Endothelial cell (in vitro differentiated cells): ENCODE results near the gene IL19. TPM values are rescaled to one million over a fixed set of nuclear protein-coding genes. Genes with fewer than 3 reads are reported as not detected.

Experiments
- DNase-seq: peaks from one replicate; pipeline ENCODE4 v3.0.0; 2021; ENCODE audit warnings: low spot score
- H3K27ac Mint-ChIP-seq: one replicate; pipeline ENCODE4 v1.8.0; 2021; ENCODE audit warnings: mixed read lengths, inconsistent platforms; ENCODE audit not compliant: unreplicated experiment
- H3K27me3 Mint-ChIP-seq: one replicate; pipeline ENCODE4 v1.8.0; 2021; ENCODE audit warnings: mild to moderate bottlenecking, moderate library complexity, mixed read lengths, inconsistent platforms; ENCODE audit not compliant: unreplicated experiment
- H3K36me3 Mint-ChIP-seq: one replicate; pipeline ENCODE4 v1.8.0; 2021; ENCODE audit warnings: mild to moderate bottlenecking, low read depth, mixed read lengths, inconsistent platforms; ENCODE audit not compliant: unreplicated experiment
- H3K4me1 Mint-ChIP-seq: one replicate; pipeline ENCODE4 v1.8.0; 2021; ENCODE audit warnings: mild to moderate bottlenecking, mixed read lengths, inconsistent platforms; ENCODE audit not compliant: unreplicated experiment
- H3K4me3 Mint-ChIP-seq: one replicate; pipeline ENCODE4 v1.8.0; 2021; ENCODE audit warnings: mild to moderate bottlenecking, mixed read lengths, inconsistent platforms; ENCODE audit not compliant: unreplicated experiment
- H3K9me3 Mint-ChIP-seq: one replicate; pipeline ENCODE4 v1.8.0; 2021; ENCODE audit warnings: mixed read lengths, inconsistent platforms; ENCODE audit not compliant: unreplicated experiment
- total RNA-seq: library from RNA; stranded (reverse); fragmentation: NEBNext Ultra II Directional; extraction: Animal tissue kit (Norgen Biotek cat#: 25700); gene quantifications from one replicate; pipeline ENCODE4 v1.2.1, GENCODE V29; 2021; ENCODE audit not compliant: unreplicated experiment
- TF ChIP-seq, protein P1 (sequence below): fragments of 200-600 bp; sonication (generic); IDR thresholded peaks from one replicate; pipeline ENCODE4 v1.5.0; 2021; ENCODE audit warnings: antibody characterized with exemption; ENCODE audit not compliant: unreplicated experiment

The IL19 gene
- total RNA-seq, 1 donor from 2014 or later: not detected

DNA sequence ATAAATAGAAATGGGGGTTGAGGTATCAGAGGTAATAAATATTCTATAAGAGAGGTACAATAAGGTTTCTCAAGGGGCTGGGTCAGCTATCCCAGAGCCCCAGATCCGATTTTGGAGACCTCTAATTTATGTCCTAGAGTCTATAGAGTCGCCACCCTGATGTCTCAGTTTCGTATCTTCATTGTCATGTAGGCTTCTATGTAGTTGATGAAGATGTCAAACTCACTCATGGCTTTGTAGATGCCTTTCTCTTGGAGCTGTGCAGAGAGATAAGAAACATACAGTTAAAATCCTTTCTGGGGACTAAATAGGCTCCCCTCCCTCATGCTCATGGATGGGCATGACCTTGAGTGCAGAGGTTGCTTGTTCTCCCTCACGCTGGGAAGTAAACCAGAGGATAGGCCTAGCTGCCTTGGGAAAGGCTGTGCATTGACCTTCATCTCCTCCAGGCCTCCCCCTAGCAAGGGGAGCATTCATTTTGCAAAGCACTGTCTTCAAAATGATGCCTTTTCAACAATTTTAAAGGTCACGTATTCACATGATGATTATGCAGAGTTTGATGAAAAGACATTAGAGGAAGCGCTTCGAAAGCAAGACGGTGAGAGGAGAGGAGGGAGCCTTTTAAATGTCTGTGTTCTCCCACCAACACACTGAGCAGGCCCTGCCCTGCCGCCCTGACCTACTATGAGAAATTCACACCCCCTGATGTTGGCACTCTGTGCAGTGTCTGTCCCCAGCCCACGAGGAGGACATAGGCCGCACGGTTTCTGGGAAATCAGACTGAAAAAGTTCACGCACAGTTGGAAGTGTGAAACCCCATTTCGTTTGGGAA is 1.9 kb upstream of the IL19 start:
- H3K36me3 Mint-ChIP-seq: no peaks in the 10 kb centered on the region

DNA sequence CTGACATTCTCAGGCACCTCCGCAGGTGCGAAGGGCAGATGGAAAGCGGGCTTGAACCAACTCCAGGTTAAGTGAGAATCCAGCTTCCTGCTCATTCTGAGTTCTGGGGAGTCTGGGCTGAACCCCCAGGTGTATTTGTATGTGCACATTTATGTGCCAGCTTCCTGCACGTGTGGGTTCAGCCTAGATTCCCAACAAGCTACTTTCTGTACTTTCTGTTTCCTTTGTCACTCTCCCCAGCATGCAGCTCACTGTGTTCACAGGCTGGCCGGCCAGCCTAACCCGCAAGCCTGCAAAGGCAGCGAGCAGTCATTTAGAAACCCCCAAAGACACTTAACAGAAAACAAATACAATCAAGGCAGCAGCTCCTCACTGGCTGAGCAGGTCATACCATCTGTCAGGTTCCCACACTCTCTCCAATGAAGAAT is 1.3 kb upstream of the IL19 start:
- Mint-ChIP-seq H3K27ac (no peak overlapping the region), H3K9me3 (no peaks in the 10 kb centered on the region), H3K4me3 (no peak overlapping the region), H3K4me1 (peaks cover 34% of the 10 kb centered on the region), H3K36me3 (no peaks in the 10 kb centered on the region), H3K27me3 (peaks cover 8% of the 10 kb centered on the region)
- DNase-seq: no peak
- TF ChIP-seq, protein P1, sequence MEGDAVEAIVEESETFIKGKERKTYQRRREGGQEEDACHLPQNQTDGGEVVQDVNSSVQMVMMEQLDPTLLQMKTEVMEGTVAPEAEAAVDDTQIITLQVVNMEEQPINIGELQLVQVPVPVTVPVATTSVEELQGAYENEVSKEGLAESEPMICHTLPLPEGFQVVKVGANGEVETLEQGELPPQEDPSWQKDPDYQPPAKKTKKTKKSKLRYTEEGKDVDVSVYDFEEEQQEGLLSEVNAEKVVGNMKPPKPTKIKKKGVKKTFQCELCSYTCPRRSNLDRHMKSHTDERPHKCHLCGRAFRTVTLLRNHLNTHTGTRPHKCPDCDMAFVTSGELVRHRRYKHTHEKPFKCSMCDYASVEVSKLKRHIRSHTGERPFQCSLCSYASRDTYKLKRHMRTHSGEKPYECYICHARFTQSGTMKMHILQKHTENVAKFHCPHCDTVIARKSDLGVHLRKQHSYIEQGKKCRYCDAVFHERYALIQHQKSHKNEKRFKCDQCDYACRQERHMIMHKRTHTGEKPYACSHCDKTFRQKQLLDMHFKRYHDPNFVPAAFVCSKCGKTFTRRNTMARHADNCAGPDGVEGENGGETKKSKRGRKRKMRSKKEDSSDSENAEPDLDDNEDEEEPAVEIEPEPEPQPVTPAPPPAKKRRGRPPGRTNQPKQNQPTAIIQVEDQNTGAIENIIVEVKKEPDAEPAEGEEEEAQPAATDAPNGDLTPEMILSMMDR: no peak

More for the DNA sequence above, 1.9 kb upstream of the IL19 start:
- DNase-seq: no peak
- Mint-ChIP-seq H3K27me3 (peaks cover 5% of the 10 kb centered on the region), H3K27ac (no peak overlapping the region), H3K9me3 (no peaks in the 10 kb centered on the region), H3K4me1 (peaks cover 34% of the 10 kb centered on the region), H3K4me3 (no peak overlapping the region)
- TF ChIP-seq, protein P1: no peak

DNA sequence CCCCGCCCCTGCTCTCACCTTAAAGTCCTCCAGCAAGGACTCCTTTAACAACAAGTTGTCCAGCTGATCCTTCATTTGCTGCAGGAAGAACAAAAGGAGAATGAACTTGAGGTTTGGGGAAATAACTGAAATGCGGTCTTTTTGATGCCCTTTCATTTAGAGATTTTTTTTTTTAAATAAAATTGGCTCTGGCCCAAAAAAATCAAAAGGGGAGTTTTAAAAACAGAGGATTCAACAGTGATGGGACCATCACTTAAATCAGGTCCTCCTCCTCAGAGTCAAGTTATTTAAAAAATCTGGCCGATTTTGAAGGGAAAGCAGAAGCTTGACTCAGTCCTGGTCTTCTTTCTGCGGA is 742 bp downstream of the IL19 start:
- peaks cover 9% of the 10 kb centered on the region for H3K27me3 Mint-ChIP-seq
- H3K4me1 Mint-ChIP-seq: peaks cover 29% of the 10 kb centered on the region
- H3K27ac Mint-ChIP-seq: no peak overlapping the region
- no peak overlapping the region for H3K4me3 Mint-ChIP-seq
- H3K9me3 Mint-ChIP-seq: no peaks in the 10 kb centered on the region
- TF ChIP-seq, protein P1: no peak
- H3K36me3 Mint-ChIP-seq: no peaks in the 10 kb centered on the region
- no peak for DNase-seq

- TF ChIP-seq, protein P1: no peak
- Mint-ChIP-seq H3K27ac (no peak within 1 kb of the TSS), H3K4me1 (peaks cover 21% of the 10 kb centered on the region), H3K4me3 (no peak within 1 kb of the TSS), H3K36me3 (no peaks in the 10 kb centered on the region), H3K9me3 (no peaks in the 10 kb centered on the region), H3K27me3 (peaks cover 9% of the 10 kb centered on the region)
- DNase-seq: no peak
Measured at GRCh38 chr1:206772243-206772937, 1.8 kb downstream of the IL19 start, which contains the start of gene IL10. Gene IL10 (minus strand): TSS chr1:206772494. CDS start chr1:206772435, 59 bp downstream.

GRCh38 chr1:206774093-206774492 is 3.5 kb downstream of the IL19 start:
- Mint-ChIP-seq H3K27me3 (peaks cover 9% of the 10 kb centered on the region), H3K4me3 (no peak overlapping the region), H3K36me3 (no peaks in the 10 kb centered on the region), H3K9me3 (no peaks in the 10 kb centered on the region), H3K4me1 (peaks cover 21% of the 10 kb centered on the region), H3K27ac (no peak overlapping the region)
- TF ChIP-seq, protein P1: no peak
- no peak for DNase-seq
